Retinal pigment epithelial cell (primary cell): Measurements from ENCODE around the gene PROSER1.
"Not testable (repeated sequence)": the region's sequence is repeated elsewhere in the genome, so short reads cannot be mapped to it uniquely, and the experiment has no call there.

Experiments
- DNase-seq: peaks from one replicate; pipeline ENCODE4 v3.0.0-alpha.2; 2010; ENCODE audit warnings: low read depth
- H3K4me3 ChIP-seq: 2 replicates; pipeline ENCODE4 v1.5.1; 2011; ENCODE audit warnings: mild to moderate bottlenecking, low read length, control low read depth, moderate library complexity
- CTCF ChIP-seq: conservative IDR thresholded peaks from 2 replicates; pipeline ENCODE4 v1.5.1; 2011; ENCODE audit warnings: low read depth, low read length, control low read depth, inconsistent platforms

Gene PROSER1

GRCh38 chr13:39016787-39017186, 21.1 kb downstream of the PROSER1 start:
- DNase-seq: no peak
- TF ChIP-seq CTCF: peak; percentile 64
- H3K4me3 ChIP-seq: no peak overlapping the region

- TF ChIP-seq CTCF: no peak
- no peak overlapping the region for H3K4me3 ChIP-seq
- no peak for DNase-seq
Measured at GRCh38 chr13:39016087-39016486, 21.8 kb downstream of the PROSER1 start.

GRCh38 chr13:39013462-39013861, 24.4 kb downstream of the PROSER1 start:
- no peak for DNase-seq
- TF ChIP-seq CTCF: no peak
- H3K4me3 ChIP-seq: no peak overlapping the region

- H3K4me3 ChIP-seq: no peak overlapping the region
- no peak for DNase-seq
- TF ChIP-seq CTCF: peak; percentile 14
Measured at GRCh38 chr13:39012608-39013007, 25.3 kb downstream of the PROSER1 start.

- DNase-seq, H3K4me3 ChIP-seq: not testable (repeated sequence)
Measured at GRCh38 chr13:39006371-39007111, 31.3 kb downstream of the PROSER1 start.

GRCh38 chr13:38998739-38999138, 39.1 kb downstream of the PROSER1 start:
- H3K4me3 ChIP-seq: no peak overlapping the region
- DNase-seq: no peak
- TF ChIP-seq CTCF: no peak

GRCh38 chr13:38993381-38993780, 44.5 kb downstream of the PROSER1 start:
- H3K4me3 ChIP-seq: no peak overlapping the region
- TF ChIP-seq CTCF: no peak
- no peak for DNase-seq
